ENCODE data around the gene MYCN.
"Not testable (repeated sequence)": the region's sequence is repeated elsewhere in the genome, so short reads cannot be mapped to it uniquely, and the experiment has no call there.

Gene MYCN

GRCh38 chr2:15959331-15960153, 19.2 kb downstream of the MYCN start:
- H3K4me3 ChIP-seq (ENCODE audit: insufficient read depth, low read length, poor library complexity, severe bottlenecking) = no peak overlapping the region
- H3K9ac ChIP-seq (ENCODE audit: low read length) = no peak overlapping the region
- H3K79me2 ChIP-seq (ENCODE audit: insufficient read depth, low read length) = no peaks in the 10 kb centered on the region
- H3K4me2 ChIP-seq (ENCODE audit: low read depth, low read length, poor library complexity, severe bottlenecking) = no peak overlapping the region
- H4K20me1 ChIP-seq (ENCODE audit: low read depth, low read length) = no peaks in the 10 kb centered on the region
- no peaks in the 10 kb centered on the region for H3F3A ChIP-seq (ENCODE audit: insufficient read depth)
- TF ChIP-seq CTCF (IDR thresholded peaks at IDR 0.05; ENCODE audit: insufficient read depth, low read length, poor library complexity, severe bottlenecking) (no peak), EZH2phosphoT487 (conservative IDR thresholded peaks at IDR 0.05; ENCODE audit: low read length) (no peak)
- no peaks in the 10 kb centered on the region for H3K9me3 ChIP-seq (ENCODE audit: insufficient read depth, low read length)
- H3K27me3 ChIP-seq (ENCODE audit: low read length) = no peaks in the 10 kb centered on the region
- no peaks in the 10 kb centered on the region for H3K36me3 ChIP-seq (ENCODE audit: low read length)
- no peak overlapping the region for H3K27ac ChIP-seq (ENCODE audit: low read depth, low read length)
- H2AFZ ChIP-seq (ENCODE audit: low read depth, low read length, severe bottlenecking) = no peak overlapping the region
- H3K9me2 ChIP-seq (replicated peaks; ENCODE audit: insufficient read depth, low read length) = no peaks in the 10 kb centered on the region

DNA sequence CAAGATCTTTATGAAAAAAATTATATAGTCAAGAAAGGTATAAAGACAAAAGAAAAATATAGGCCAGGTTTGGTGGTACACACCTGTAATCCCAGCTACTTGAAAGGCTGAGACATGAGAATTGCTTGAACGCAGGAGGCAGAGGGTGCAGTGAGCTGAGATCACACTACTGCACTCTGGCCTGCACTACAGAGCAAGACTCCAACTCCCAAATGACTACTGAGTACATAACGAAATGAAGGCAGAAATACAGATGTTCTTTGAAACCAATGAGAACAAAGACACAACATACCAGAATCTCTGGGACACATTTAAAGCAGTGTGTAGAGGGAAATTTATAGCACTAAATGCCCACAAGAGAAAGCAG, 19.8 kb downstream of the MYCN start:
- not testable (repeated sequence) for H3K9me3 ChIP-seq (ENCODE audit: insufficient read depth, low read length); H3K4me3 ChIP-seq (ENCODE audit: insufficient read depth, low read length, poor library complexity, severe bottlenecking); H3K27ac ChIP-seq (ENCODE audit: low read depth, low read length); H3K36me3 ChIP-seq (ENCODE audit: low read length); H3K9ac ChIP-seq (ENCODE audit: low read length); H3K79me2 ChIP-seq (ENCODE audit: insufficient read depth, low read length); H2AFZ ChIP-seq (ENCODE audit: low read depth, low read length, severe bottlenecking); H3K27me3 ChIP-seq (ENCODE audit: low read length); H3K9me2 ChIP-seq (replicated peaks; ENCODE audit: insufficient read depth, low read length); H3K4me2 ChIP-seq (ENCODE audit: low read depth, low read length, poor library complexity, severe bottlenecking); H4K20me1 ChIP-seq (ENCODE audit: low read depth, low read length); H3F3A ChIP-seq (ENCODE audit: insufficient read depth)

GRCh38 chr2:15963109-15963976, 23.0 kb downstream of the MYCN start:
- H3K9me2 ChIP-seq (replicated peaks; ENCODE audit: insufficient read depth, low read length); H4K20me1 ChIP-seq (ENCODE audit: low read depth, low read length); H3K36me3 ChIP-seq (ENCODE audit: low read length); H3K27me3 ChIP-seq (ENCODE audit: low read length); H3K4me3 ChIP-seq (ENCODE audit: insufficient read depth, low read length, poor library complexity, severe bottlenecking); H3K9me3 ChIP-seq (ENCODE audit: insufficient read depth, low read length); H3K4me2 ChIP-seq (ENCODE audit: low read depth, low read length, poor library complexity, severe bottlenecking); H3K9ac ChIP-seq (ENCODE audit: low read length); H3K79me2 ChIP-seq (ENCODE audit: insufficient read depth, low read length); H3K27ac ChIP-seq (ENCODE audit: low read depth, low read length); H2AFZ ChIP-seq (ENCODE audit: low read depth, low read length, severe bottlenecking); H3F3A ChIP-seq (ENCODE audit: insufficient read depth): not testable (repeated sequence)

DNA sequence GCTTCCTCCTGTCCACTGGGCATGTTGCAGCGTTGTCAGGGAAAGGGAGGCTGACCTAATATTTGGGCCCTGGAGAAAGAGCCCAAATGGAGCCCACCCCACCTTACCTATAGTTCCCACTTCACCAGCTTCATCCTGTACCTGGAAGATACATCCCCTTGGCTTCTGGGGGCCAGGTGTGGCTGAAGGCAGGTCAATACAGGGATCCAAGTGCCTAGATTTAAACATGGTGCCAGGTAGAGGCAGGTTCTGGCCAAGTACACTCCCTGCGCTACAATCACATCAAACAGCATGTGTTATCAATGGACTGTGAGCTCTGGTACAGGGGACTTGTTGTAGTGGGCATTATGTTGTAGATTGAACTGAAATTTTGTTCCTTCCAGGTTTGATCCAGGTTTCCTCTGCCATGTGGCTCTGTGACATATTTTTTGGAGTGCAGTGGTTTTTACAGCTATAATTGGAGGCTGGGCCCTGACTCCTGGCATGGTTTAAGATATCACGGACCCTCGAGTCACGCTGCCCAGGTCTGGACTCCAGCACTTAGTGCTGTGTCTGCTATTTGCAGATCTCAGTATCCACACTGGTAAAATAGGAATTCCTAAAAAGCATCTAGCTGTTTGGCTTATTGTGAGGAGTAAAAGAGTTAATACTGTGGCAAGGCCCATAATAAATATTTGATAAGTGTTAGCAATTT, 23.8 kb downstream of the MYCN start:
- Histone ChIP-seq H3K27ac (ENCODE audit: low read depth, low read length) (no peak overlapping the region), H3K9me2 (replicated peaks; ENCODE audit: insufficient read depth, low read length) (no peaks in the 10 kb centered on the region), H3K9ac (ENCODE audit: low read length) (no peak overlapping the region), H3K79me2 (ENCODE audit: insufficient read depth, low read length) (no peaks in the 10 kb centered on the region), H3F3A (ENCODE audit: insufficient read depth) (no peaks in the 10 kb centered on the region), H3K27me3 (ENCODE audit: low read length) (no peaks in the 10 kb centered on the region), H2AFZ (ENCODE audit: low read depth, low read length, severe bottlenecking) (no peak overlapping the region), H3K36me3 (ENCODE audit: low read length) (no peaks in the 10 kb centered on the region), H3K9me3 (ENCODE audit: insufficient read depth, low read length) (no peaks in the 10 kb centered on the region), H4K20me1 (ENCODE audit: low read depth, low read length) (no peaks in the 10 kb centered on the region), H3K4me2 (ENCODE audit: low read depth, low read length, poor library complexity, severe bottlenecking) (no peak overlapping the region), H3K4me3 (ENCODE audit: insufficient read depth, low read length, poor library complexity, severe bottlenecking) (no peak overlapping the region)
- TF ChIP-seq EZH2phosphoT487 (conservative IDR thresholded peaks at IDR 0.05; ENCODE audit: low read length) (no peak), CTCF (IDR thresholded peaks at IDR 0.05; ENCODE audit: insufficient read depth, low read length, poor library complexity, severe bottlenecking) (no peak)
